SK-N-MC (cell line): ENCODE measurements around the gene HIP1.

ENCODE experiments used
- EZH2 ChIP-seq: fragments of 200-600 bp; sonication (generic); IDR thresholded peaks from one replicate; pipeline ENCODE4 v1.6.1; 2017; ENCODE audit warnings: antibody characterized with exemption
- POLR2AphosphoS5 ChIP-seq: IDR thresholded peaks from 2 replicates; pipeline ENCODE4 v1.6.1; 2012; ENCODE audit warnings: mild to moderate bottlenecking, low read depth, low read length, borderline replicate concordance

DNA sequence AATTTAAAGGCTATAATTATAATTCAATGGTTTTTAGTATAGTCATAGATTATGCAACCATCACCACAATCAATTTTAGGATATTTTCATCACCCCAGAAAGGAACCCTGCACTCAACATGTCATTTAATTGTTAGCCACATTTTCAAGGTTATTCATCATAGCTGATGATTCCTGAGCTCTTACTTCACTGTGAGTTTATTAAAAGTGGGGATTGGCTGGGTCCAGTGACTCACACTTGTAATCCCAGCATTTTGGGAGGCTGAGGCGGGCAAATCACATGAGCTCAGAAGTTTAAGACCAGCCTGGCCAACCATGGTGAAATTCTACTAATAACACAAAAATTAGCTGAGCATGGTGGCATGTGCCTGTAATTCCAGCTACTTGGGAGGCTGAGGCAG, 32.5 kb upstream of the HIP1 start:
- no peak for TF ChIP-seq POLR2AphosphoS5
- no peak for TF ChIP-seq EZH2
